K562 (cell line): ENCODE results near the gene UNC50. TPM values are rescaled to one million over a fixed set of nuclear protein-coding genes. Genes with fewer than 3 reads are reported as not detected.
A peak's percentile ranks its signal among the peaks of the same experiment; 100 is the strongest.

Experiments
- FOSL1 ChIP-seq: fragments of 200-800 bp; sonication (Bioruptor generic); conservative IDR thresholded peaks from 2 replicates; pipeline ENCODE4 v1.6.1; 2016; ENCODE audit warnings: missing genetic modification characterization, missing compliant biosample characterization
- FOXA3 ChIP-seq, 2 experiments: fragments of 450-650 bp in 1 of 2; sonication (generic) in 1 of 2; formaldehyde crosslinking; IDR thresholded peaks in 1 of 2; conservative IDR thresholded peaks in 1 of 2; 2 replicates each; pipeline versions ENCODE4 v1.4.0 to v1.8.0; 2020 to 2022; ENCODE audit warnings: mild to moderate bottlenecking in 2 of 2, missing genetic modification reagents in 1 of 2
- IRF2 ChIP-seq: sonication (generic); formaldehyde crosslinking; IDR thresholded peaks from 2 replicates; pipeline ENCODE4 v1.8.1; 2022; ENCODE audit warnings: mild to moderate bottlenecking, missing genetic modification reagents
- JUN ChIP-seq, 2 experiments: sonication (generic) in 1 of 2; formaldehyde crosslinking in 1 of 2; IDR thresholded peaks; 2 replicates each; pipeline versions ENCODE4 v1.6.1 to v1.8.0; 2012 to 2022; ENCODE audit warnings: borderline replicate concordance in 2 of 2, mild to moderate bottlenecking in 2 of 2, improper control_type of control experiment in 1 of 2, low read depth in 1 of 2, low read length in 1 of 2, missing genetic modification reagents in 1 of 2
- KLF16 ChIP-seq: IDR thresholded peaks from 2 replicates; pipeline ENCODE4 v1.6.1; 2016; ENCODE audit warnings: antibody characterized with exemption
- MCM2 ChIP-seq: fragments of 450-650 bp; IDR thresholded peaks from 2 replicates; pipeline ENCODE4 v1.6.1; 2017; ENCODE audit warnings: low read depth, mild to moderate bottlenecking
- MECOM ChIP-seq: fragments of 250-450 bp; sonication (Bioruptor Pico); IDR thresholded peaks from 2 replicates; pipeline ENCODE4 v1.8.0; 2022; ENCODE audit warnings: inconsistent platforms
- MEIS2 ChIP-seq: fragments of 450-650 bp; IDR thresholded peaks from 2 replicates; pipeline ENCODE4 v1.6.1; 2014; ENCODE audit warnings: mild to moderate bottlenecking; ENCODE audit not compliant: partially characterized antibody
- NFE2 ChIP-seq: IDR thresholded peaks from 2 replicates; pipeline ENCODE4 v1.6.1; 2014; ENCODE audit warnings: antibody characterized with exemption, low read depth
- PCBP1 ChIP-seq: fragments of 200-400 bp; formaldehyde crosslinking; IDR thresholded peaks from 2 replicates; pipeline ENCODE4 v1.6.1; 2018; ENCODE audit warnings: mild to moderate bottlenecking, low read depth, low read length; ENCODE audit not compliant: poor library complexity, severe bottlenecking
- SAFB ChIP-seq: fragments of 200-400 bp; formaldehyde crosslinking; IDR thresholded peaks from 2 replicates; pipeline ENCODE4 v1.6.1; 2017; ENCODE audit warnings: low read depth, low read length, borderline replicate concordance
- SOX6 ChIP-seq: fragments of 450-650 bp; IDR thresholded peaks from 2 replicates; pipeline ENCODE4 v1.6.1; 2014; ENCODE audit warnings: mild to moderate bottlenecking
- TBP ChIP-seq: optimal IDR thresholded peaks from 2 replicates; pipeline ENCODE3; 2011; ENCODE audit warnings: low read depth, low read length, improper control_type of control experiment
- TCF7 ChIP-seq: sonication (generic); IDR thresholded peaks from 2 replicates; pipeline ENCODE4 v1.6.1; 2016; ENCODE audit warnings: antibody characterized with exemption, borderline replicate concordance
- TCF7L2 ChIP-seq: fragments of 150-350 bp; IDR thresholded peaks from 2 replicates; pipeline ENCODE4 v1.6.1; 2016; ENCODE audit warnings: low read depth, mild to moderate bottlenecking, low read length, moderate library complexity
- ZBTB1 ChIP-seq: sonication (generic); formaldehyde crosslinking; IDR thresholded peaks from 2 replicates; pipeline ENCODE4 v1.8.1; 2023; ENCODE audit warnings: missing genetic modification reagents, low read depth, mild to moderate bottlenecking, borderline replicate concordance
- ZNF217 ChIP-seq: sonication (generic); formaldehyde crosslinking; IDR thresholded peaks from 2 replicates; pipeline ENCODE4 v1.8.0; 2022; ENCODE audit warnings: mild to moderate bottlenecking, missing genetic modification reagents
- ZNF444 ChIP-seq: fragments of 250-450 bp; sonication (Bioruptor Pico); IDR thresholded peaks from 2 replicates; pipeline ENCODE4 v1.4.0; 2020; ENCODE audit warnings: mild to moderate bottlenecking, moderate library complexity
- ZNF766 ChIP-seq: fragments of 200-800 bp; sonication (Bioruptor generic); conservative IDR thresholded peaks from 2 replicates; pipeline ENCODE4 v1.6.1; 2016; ENCODE audit warnings: missing genetic modification characterization, missing compliant biosample characterization
- ZNF79 ChIP-seq: fragments of 250-450 bp; sonication (Bioruptor Pico); IDR thresholded peaks from 2 replicates; pipeline ENCODE4 v1.4.0; 2020; ENCODE audit warnings: low read depth, mild to moderate bottlenecking, moderate library complexity
- ZNF830 ChIP-seq: fragments of 250-450 bp; sonication (Bioruptor Pico); IDR thresholded peaks from 2 replicates; pipeline ENCODE4 v1.5.0; 2021; ENCODE audit warnings: mild to moderate bottlenecking
- polyA plus RNA-seq, 8 experiments: library from polyadenylated mRNA; depleted of rRNA in 4 of 8; stranded (reverse) in 5 of 8; unstranded in 3 of 8; fragments of >200 nt; fragmentation: Nextera tagmentation in 2 of 8; fragmentation: Illumina TruSeq in 1 of 8; extraction: Ambion mirVana in 2 of 8; extraction: Trizol in 1 of 8; gene quantifications; 2 replicates each; pipeline versions ENCODE4 v1.2.1 to v1.2.3, GENCODE V29; 2011 to 2014; ENCODE audit warnings: inconsistent platforms in 1 of 8, missing spikeins in 1 of 8
- total RNA-seq, 7 experiments: library from RNA; depleted of rRNA in 6 of 7; stranded (reverse); fragments of >200 nt in 6 of 7; fragmentation: Illumina TruSeq in 2 of 7; extraction: Trizol in 2 of 7; gene quantifications; 2 replicates each; pipeline versions ENCODE4 v1.2.1 to v1.2.3, GENCODE V29; 2011 to 2021; ENCODE audit warnings: low replicate concordance in 1 of 7
- TF ChIP-seq, protein P1 (sequence below), 2 experiments: fragments of 450-650 bp; conservative IDR thresholded peaks; 2 replicates each; pipeline ENCODE4 v1.6.1; 2017; ENCODE audit warnings: mild to moderate bottlenecking in 2 of 2, moderate library complexity in 2 of 2
- TF ChIP-seq, protein P2 (sequence below): sonication (generic); formaldehyde crosslinking; IDR thresholded peaks from 2 replicates; pipeline ENCODE4 v1.9.0; 2022; ENCODE audit warnings: mild to moderate bottlenecking, missing genetic modification reagents
- TF ChIP-seq, protein P3 (sequence below): fragments of 450-650 bp; formaldehyde crosslinking; IDR thresholded peaks from 2 replicates; pipeline ENCODE4 v1.4.0; 2020; ENCODE audit warnings: mild to moderate bottlenecking, moderate library complexity
- TF ChIP-seq, protein P4 (sequence below): fragments of 250-450 bp; sonication (Bioruptor Pico); IDR thresholded peaks from 2 replicates; pipeline ENCODE4 v1.5.0; 2021

The UNC50 gene
- total and polyA plus RNA-seq, 9 of the 15 experiments (the other 6 are each of a cell fraction or from before 2014, with no cell fraction given) = 30.0 to 52.9 (median 35.9) TPM

DNA sequence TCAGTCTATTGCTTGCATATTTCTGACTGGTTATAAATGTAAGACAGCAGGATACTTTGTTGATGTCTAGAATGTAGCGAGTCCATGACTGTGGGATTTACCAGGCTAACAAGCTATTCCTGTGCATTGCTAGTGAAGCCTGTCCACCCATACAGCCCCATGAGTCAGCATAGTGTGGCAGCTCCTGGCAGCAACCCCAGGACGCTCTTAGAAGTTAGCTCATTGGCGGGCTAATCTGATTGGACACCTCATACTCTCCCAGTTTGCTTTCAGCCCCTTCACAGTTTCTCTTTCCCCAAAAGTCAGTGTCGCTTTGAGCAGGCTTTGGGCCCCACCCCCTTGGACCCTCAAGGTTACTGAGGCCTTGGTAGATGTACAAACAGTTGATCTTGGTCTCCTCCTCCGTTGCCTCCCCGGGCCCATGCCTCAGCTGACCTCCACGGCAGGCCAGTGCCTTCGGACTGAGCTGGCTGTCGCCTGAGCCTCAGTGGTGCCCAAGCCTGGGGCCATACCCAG, 48.1 kb upstream of the UNC50 start (continued):
- TF ChIP-seq ZNF79 (CRISPR knock-in tag) (no peak), TBP (peak; percentile 31), NFE2 (peak; percentile 98), SAFB (no peak), IRF2 (CRISPR knock-in tag) (no peak), TCF7L2 (no peak), FOXA3 (CRISPR knock-in tag; conservative IDR thresholded peaks at IDR 0.05 in 1 of 2, IDR thresholded peaks at IDR 0.05 in 1 of 2) (no peak), MEIS2 (peak; percentile 55), ZNF217 (CRISPR knock-in tag) (no peak), ZNF830 (CRISPR knock-in tag) (no peak), MCM2 (no peak), ZNF766 (CRISPR knock-in tag) (no peak), MECOM (CRISPR knock-in tag) (no peak), SOX6 (no peak), FOSL1 (tag) (peak; percentile 76), ZNF444 (CRISPR knock-in tag) (no peak), TCF7 (no peak), PCBP1 (no peak), ZBTB1 (no peak), JUN (IDR thresholded peaks at IDR 0.05; ENCODE audit: borderline replicate concordance, low read depth, low read length) (peak; percentile 39; the same call in 1 of the 2 replicates), JUN (CRISPR knock-in tag; IDR thresholded peaks at IDR 0.05; ENCODE audit: borderline replicate concordance) (no peak), KLF16 (no peak)
- TF ChIP-seq, protein P1, sequence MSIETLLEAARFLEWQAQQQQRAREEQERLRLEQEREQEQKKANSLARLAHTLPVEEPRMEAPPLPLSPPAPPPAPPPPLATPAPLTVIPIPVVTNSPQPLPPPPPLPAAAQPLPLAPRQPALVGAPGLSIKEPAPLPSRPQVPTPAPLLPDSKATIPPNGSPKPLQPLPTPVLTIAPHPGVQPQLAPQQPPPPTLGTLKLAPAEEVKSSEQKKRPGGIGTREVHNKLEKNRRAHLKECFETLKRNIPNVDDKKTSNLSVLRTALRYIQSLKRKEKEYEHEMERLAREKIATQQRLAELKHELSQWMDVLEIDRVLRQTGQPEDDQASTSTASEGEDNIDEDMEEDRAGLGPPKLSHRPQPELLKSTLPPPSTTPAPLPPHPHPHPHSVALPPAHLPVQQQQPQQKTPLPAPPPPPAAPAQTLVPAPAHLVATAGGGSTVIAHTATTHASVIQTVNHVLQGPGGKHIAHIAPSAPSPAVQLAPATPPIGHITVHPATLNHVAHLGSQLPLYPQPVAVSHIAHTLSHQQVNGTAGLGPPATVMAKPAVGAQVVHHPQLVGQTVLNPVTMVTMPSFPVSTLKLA (conservative IDR thresholded peaks at IDR 0.05) = 0 out of 4 replicates have a peak, but pooled peaks of 1 of the 2 experiments have one; percentile 30
- TF ChIP-seq, protein P2, sequence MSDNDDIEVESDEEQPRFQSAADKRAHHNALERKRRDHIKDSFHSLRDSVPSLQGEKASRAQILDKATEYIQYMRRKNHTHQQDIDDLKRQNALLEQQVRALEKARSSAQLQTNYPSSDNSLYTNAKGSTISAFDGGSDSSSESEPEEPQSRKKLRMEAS (CRISPR knock-in tag) = peak; percentile 61
- TF ChIP-seq, protein P3, sequence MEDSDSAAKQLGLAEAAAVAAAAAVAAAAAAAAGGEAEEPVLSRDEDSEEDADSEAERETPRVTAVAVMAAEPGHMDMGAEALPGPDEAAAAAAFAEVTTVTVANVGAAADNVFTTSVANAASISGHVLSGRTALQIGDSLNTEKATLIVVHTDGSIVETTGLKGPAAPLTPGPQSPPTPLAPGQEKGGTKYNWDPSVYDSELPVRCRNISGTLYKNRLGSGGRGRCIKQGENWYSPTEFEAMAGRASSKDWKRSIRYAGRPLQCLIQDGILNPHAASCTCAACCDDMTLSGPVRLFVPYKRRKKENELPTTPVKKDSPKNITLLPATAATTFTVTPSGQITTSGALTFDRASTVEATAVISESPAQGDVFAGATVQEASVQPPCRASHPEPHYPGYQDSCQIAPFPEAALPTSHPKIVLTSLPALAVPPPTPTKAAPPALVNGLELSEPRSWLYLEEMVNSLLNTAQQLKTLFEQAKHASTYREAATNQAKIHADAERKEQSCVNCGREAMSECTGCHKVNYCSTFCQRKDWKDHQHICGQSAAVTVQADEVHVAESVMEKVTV (CRISPR knock-in tag) = no peak
- TF ChIP-seq, protein P4, sequence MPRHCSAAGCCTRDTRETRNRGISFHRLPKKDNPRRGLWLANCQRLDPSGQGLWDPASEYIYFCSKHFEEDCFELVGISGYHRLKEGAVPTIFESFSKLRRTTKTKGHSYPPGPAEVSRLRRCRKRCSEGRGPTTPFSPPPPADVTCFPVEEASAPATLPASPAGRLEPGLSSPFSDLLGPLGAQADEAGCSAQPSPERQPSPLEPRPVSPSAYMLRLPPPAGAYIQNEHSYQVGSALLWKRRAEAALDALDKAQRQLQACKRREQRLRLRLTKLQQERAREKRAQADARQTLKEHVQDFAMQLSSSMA (CRISPR knock-in tag) = no peak
